ENCODE data around the gene PRICKLE2.

- TF ChIP-seq, protein P1, sequence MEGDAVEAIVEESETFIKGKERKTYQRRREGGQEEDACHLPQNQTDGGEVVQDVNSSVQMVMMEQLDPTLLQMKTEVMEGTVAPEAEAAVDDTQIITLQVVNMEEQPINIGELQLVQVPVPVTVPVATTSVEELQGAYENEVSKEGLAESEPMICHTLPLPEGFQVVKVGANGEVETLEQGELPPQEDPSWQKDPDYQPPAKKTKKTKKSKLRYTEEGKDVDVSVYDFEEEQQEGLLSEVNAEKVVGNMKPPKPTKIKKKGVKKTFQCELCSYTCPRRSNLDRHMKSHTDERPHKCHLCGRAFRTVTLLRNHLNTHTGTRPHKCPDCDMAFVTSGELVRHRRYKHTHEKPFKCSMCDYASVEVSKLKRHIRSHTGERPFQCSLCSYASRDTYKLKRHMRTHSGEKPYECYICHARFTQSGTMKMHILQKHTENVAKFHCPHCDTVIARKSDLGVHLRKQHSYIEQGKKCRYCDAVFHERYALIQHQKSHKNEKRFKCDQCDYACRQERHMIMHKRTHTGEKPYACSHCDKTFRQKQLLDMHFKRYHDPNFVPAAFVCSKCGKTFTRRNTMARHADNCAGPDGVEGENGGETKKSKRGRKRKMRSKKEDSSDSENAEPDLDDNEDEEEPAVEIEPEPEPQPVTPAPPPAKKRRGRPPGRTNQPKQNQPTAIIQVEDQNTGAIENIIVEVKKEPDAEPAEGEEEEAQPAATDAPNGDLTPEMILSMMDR (IDR thresholded peaks at IDR 0.05), result no peak
- no peak for TF ChIP-seq POLR2A (IDR thresholded peaks at IDR 0.05)
These were observed 144.0 kb downstream of the PRICKLE2 start for GRCh38 chr3:64081235-64081630.

All from right lobe of liver (tissue), 4 donors.